ENCODE measurements around the gene PEX11A. TPM values are rescaled to one million over a fixed set of nuclear protein-coding genes. Genes with fewer than 3 reads are reported as not detected.

The PEX11A gene
- total and polyA plus RNA-seq, 2 donors (not counting 3 experiments of a cell fraction or from before 2014, with no cell fraction given), result 3.2 to 4.4 TPM

DNA sequence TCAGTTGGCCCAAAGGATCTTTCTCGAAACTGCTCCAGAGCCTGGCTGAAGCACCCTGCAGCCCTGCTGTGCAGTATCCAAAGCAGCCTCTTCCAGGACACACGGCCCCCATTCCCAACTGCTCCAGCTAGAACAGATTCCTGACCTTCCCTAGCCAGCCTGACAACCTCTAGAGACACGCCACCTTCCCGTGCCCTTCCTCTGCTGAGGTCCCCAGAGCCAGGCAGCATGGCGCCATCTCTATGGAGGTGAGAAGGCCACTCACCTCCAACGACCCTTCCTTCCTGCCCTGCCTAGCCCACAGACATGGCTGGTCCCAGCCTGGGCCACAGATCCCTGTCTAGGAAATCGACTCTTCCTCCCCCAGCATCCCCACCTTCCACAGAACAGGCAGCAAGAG, 38.4 kb downstream of the PEX11A start:
- no peak for DNase-seq (ENCODE audit: low read depth, low spot score)
- no peaks in the 10 kb centered on the region for H3K27me3 ChIP-seq (ENCODE audit: control insufficient read depth in 2 of 2, insufficient read depth in 2 of 2, low read length in 2 of 2)
- no peak overlapping the region for H3K9ac ChIP-seq (replicated peaks; ENCODE audit: extremely low read depth, insufficient read depth, low read length)
- no peak overlapping the region for H3K4me2 ChIP-seq (ENCODE audit: insufficient read depth, low read length)
- ChIA-PET CTCF (no interaction called here), POLR2A (no interaction called here)
- dilution Hi-C loops (cut with MboI; ENCODE audit: extremely low pct_ligation_motif_present, low sequenced_read_pairs), result no loop called here
- H3K27ac ChIP-seq (ENCODE audit: insufficient read depth, low read depth, low read length), result no peak overlapping the region
- intact Hi-C loops (cut with micrococcal nuclease), result no loop called here
- no peak overlapping the region for H2AFZ ChIP-seq (ENCODE audit: low read depth, low read length)
- H3K4me3 ChIP-seq (replicated peaks in 1 of 3; ENCODE audit: insufficient read depth in 1 of 3, low read depth in 1 of 3, low read length in 3 of 3), result no peak overlapping the region
- peaks cover 5% of the 10 kb centered on the region for H3K79me2 ChIP-seq (ENCODE audit: control insufficient read depth, insufficient read depth, low read length)
- peaks cover 0 to 2% of the 10 kb centered on the region in 2 experiments for H3K36me3 ChIP-seq (ENCODE audit: control insufficient read depth in 2 of 2, extremely low read depth in 1 of 2, insufficient read depth in 2 of 2, low read length in 2 of 2)
- TF ChIP-seq POLR2A (IDR thresholded peaks at IDR 0.05; ENCODE audit: low read depth, low read length) (no peak), JUN (IDR thresholded peaks at IDR 0.05; ENCODE audit: borderline replicate concordance, insufficient read depth, insufficient read length, low read depth) (no peak), MYC (IDR thresholded peaks at IDR 0.05; ENCODE audit: low read depth, low read length) (no peak), GATA2 (IDR thresholded peaks at IDR 0.05; ENCODE audit: insufficient read depth, insufficient read length, low read depth, low read length) (no peak), FOS (IDR thresholded peaks at IDR 0.05; ENCODE audit: borderline replicate concordance, insufficient read depth, low read length) (no peak), EZH2 (IDR thresholded peaks at IDR 0.05; ENCODE audit: borderline replicate concordance, low read depth, low read length, severe bottlenecking) (no peak), POLR2AphosphoS5 (IDR thresholded peaks at IDR 0.05; ENCODE audit: insufficient read depth, low read depth, low read length) (no peak)
- TF ChIP-seq, protein P1, sequence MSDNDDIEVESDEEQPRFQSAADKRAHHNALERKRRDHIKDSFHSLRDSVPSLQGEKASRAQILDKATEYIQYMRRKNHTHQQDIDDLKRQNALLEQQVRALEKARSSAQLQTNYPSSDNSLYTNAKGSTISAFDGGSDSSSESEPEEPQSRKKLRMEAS (IDR thresholded peaks at IDR 0.05; ENCODE audit: insufficient read depth, insufficient read length), result no peak
- TF ChIP-seq, protein P2, sequence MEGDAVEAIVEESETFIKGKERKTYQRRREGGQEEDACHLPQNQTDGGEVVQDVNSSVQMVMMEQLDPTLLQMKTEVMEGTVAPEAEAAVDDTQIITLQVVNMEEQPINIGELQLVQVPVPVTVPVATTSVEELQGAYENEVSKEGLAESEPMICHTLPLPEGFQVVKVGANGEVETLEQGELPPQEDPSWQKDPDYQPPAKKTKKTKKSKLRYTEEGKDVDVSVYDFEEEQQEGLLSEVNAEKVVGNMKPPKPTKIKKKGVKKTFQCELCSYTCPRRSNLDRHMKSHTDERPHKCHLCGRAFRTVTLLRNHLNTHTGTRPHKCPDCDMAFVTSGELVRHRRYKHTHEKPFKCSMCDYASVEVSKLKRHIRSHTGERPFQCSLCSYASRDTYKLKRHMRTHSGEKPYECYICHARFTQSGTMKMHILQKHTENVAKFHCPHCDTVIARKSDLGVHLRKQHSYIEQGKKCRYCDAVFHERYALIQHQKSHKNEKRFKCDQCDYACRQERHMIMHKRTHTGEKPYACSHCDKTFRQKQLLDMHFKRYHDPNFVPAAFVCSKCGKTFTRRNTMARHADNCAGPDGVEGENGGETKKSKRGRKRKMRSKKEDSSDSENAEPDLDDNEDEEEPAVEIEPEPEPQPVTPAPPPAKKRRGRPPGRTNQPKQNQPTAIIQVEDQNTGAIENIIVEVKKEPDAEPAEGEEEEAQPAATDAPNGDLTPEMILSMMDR (IDR thresholded peaks at IDR 0.05; ENCODE audit: extremely low read depth in 1 of 2, insufficient read depth in 1 of 2, low read depth in 1 of 2, low read length in 2 of 2), result no peak
- H4K20me1 ChIP-seq (replicated peaks; ENCODE audit: control insufficient read depth, extremely low read depth, insufficient read depth, low read length), result no peaks in the 10 kb centered on the region
- no peaks in the 10 kb centered on the region for H3K9me1 ChIP-seq (replicated peaks; ENCODE audit: control insufficient read depth, extremely low read depth, insufficient read depth, low read length)
- peaks cover 7% of the 10 kb centered on the region for H3K4me1 ChIP-seq (ENCODE audit: control insufficient read depth, extremely low read depth, insufficient read depth, low read length)
- BruUV-seq (replicated peaks), result no TSS peak
- FAIRE-seq, result no peak
- H3K9me3 ChIP-seq (replicated peaks; ENCODE audit: control insufficient read depth, insufficient read depth, low read length), result no peaks in the 10 kb centered on the region
